ENCODE measurements around the gene ABRACL. TPM values are rescaled to one million over a fixed set of nuclear protein-coding genes. Genes with fewer than 3 reads are reported as not detected.

The ABRACL gene
- total and polyA plus RNA-seq, 2 donors (not counting 1 experiment from before 2014, with no cell fraction given), result 13.6 to 22.6 TPM

DNA sequence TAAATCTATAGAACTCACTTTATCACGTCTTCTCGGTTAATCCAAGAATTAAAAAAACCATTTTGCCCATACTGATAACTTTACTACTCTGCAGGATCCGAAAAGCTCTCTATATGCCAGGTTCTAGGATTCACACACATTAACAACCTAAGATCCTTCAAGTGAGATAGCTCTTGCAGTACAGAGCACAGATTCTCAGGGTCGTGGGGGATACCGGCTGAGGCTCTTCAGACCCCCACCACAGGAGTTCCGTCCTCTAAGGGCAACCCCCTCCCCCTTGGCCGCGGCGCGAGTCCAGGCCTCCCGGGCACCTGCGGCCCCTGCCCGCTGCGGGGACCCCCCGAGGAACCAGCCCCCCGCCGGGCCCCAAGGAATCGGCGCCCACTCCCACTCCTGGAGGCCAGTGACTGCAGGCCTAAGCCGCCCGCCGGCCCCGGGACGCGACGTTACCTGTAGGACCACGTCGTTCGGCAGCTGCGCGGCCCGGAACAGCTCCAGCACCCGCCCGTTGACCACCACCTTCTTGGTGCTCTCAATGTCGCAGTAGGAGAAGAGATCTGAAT is 41.4 kb upstream of the ABRACL start:
- Mint-ChIP-seq H3K4me1 (peaks cover 21% of the 10 kb centered on the region), H3K27ac (peak overlapping the region; percentile 51), H3K4me3 (peak overlapping the region; percentile 77), H3K9me3 (ENCODE audit: insufficient read depth) (no peaks in the 10 kb centered on the region), H3K27me3 (no peaks in the 10 kb centered on the region)
- Histone ChIP-seq H3K4me2 (replicated peaks; ENCODE audit: low read depth, low read length, poor library complexity, severe bottlenecking) (peak overlapping the region; percentile 98), H3K27ac (ENCODE audit: low read length in 2 of 2) (peak overlapping the region in 1 of 2 donors; percentile 90), H3K9ac (ENCODE audit: low read length) (peak overlapping the region; percentile 97), H4K20me1 (ENCODE audit: control insufficient read depth, insufficient read depth, low read length, poor library complexity, severe bottlenecking) (peaks cover 14% of the 10 kb centered on the region), H3K36me3 (replicated peaks in 1 of 2; ENCODE audit: control extremely low read depth in 1 of 2, control insufficient read depth in 1 of 2, extremely low read depth in 1 of 2, insufficient read depth in 2 of 2, low read length in 1 of 2) (no peaks in the 10 kb centered on the region), H2AFZ (ENCODE audit: insufficient read depth, low read depth, low read length, poor library complexity, severe bottlenecking) (peak overlapping the region; percentile 98), H3K79me2 (ENCODE audit: control insufficient read depth, insufficient read depth, low read length) (peaks cover 71% of the 10 kb centered on the region), H3K4me3 (ENCODE audit: control extremely low read depth in 1 of 5, extremely low read depth in 1 of 5, insufficient read depth in 1 of 5, low read depth in 2 of 5, low read length in 4 of 5) (peak overlapping the region; percentile 52 to 97 (median 87)), H3K9me3 (ENCODE audit: control extremely low read depth in 1 of 3, control insufficient read depth in 2 of 3, insufficient read depth in 1 of 3, low read length in 2 of 3) (no peaks in the 10 kb centered on the region), H3K27me3 (replicated peaks in 1 of 4; ENCODE audit: control extremely low read depth in 1 of 4, control insufficient read depth in 3 of 4, insufficient read depth in 4 of 4, low read length in 3 of 4) (no peaks in the 10 kb centered on the region), H3K4me1 (ENCODE audit: control insufficient read depth in 2 of 2, insufficient read depth in 2 of 2, low read length in 2 of 2) (peaks cover 23 to 26% of the 10 kb centered on the region in 2 donors)
- TF ChIP-seq EZH2 (IDR thresholded peaks at IDR 0.05; ENCODE audit: borderline replicate concordance, insufficient read depth, low read depth, low read length, poor library complexity, severe bottlenecking), result no peak
- no peak for TF ChIP-seq CTCF (IDR thresholded peaks at IDR 0.05)
- ChIA-PET POLR2A (interaction anchor here (0.8 to 1.2 kb wide), 2 partner anchors 42 to 146 kb away, joined by 3 read pairs; partner anchors contain the start of gene ABRACL), CTCF (interaction anchor here (0.6 to 6.2 kb wide), 8 partner anchors 13 to 387 kb away, joined by 3 to 53 read pairs (median 12); partner anchors contain the start of gene CITED2)
- ATAC-seq (ENCODE audit: low read depth) (no peak), DNase-seq (no peak)
- WGBS (ENCODE audit: insufficient coverage), result under 1% methylated on average over 35 of the region's 35 CpGs
- intact Hi-C loops (cut with micrococcal nuclease), result loop anchor here (5.0 kb wide), 2 partner anchors 35 to 145 kb away; no protein-coding TSS in a partner anchor
